Measurements from ENCODE around the gene RNF220.
A peak's percentile ranks its signal among the peaks of the same experiment; 100 is the strongest.

RNF220 gene

GRCh38 chr1:44436401-44437106 lies 31.5 kb downstream of the RNF220 start:
- DNase-seq (ENCODE audit: low spot score): no peak

DNA sequence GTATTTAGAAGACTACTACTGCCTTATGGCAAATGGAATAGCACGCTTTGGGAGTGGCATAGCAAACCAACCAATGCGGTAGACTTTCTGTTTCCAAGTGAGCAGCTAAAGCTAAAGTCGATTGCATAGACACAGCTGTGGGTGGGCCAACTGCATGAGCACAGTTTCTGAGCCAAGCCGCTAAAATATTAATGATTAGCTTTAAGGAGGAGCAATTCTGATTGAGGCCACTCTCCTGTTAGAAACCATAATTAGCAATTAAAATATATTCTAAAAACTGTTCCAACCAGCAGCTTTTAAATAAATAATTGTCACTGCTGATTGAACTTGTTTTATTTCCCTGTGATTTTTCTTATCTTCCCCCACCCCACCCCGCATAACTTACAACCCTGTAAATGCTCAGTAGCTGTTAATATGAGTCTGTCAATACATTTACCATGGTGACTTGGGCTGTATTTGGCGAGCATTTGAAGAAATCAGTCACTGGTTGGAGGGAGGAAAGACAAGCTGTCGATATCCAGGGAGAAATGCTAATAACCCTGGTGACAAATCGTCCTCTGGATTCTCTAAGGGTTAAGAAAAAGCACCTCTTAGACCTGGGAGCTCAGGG lies 32.2 kb downstream of the RNF220 start:
- DNase-seq (ENCODE audit: low spot score): no peak

DNA sequence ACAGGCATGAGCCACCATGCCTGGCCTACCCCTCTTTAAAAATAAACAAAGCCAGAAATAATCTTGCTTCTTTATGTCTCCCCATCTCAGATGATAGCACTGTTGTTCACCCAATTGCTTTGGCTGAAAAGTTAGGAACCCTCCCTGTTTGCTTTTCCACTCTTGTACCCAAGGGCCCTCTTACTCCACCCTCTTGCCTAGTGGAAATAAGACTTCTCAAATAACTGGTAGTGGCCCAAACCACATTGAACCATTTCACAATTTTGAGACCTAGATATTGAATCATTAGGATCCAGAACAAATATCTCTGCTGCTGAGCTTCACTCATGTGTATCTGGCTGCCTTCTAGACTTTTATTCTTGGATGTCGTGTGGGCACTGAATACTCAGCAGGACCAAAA lies 37.7 kb downstream of the RNF220 start:
- no peak for DNase-seq (ENCODE audit: low spot score)

DNA sequence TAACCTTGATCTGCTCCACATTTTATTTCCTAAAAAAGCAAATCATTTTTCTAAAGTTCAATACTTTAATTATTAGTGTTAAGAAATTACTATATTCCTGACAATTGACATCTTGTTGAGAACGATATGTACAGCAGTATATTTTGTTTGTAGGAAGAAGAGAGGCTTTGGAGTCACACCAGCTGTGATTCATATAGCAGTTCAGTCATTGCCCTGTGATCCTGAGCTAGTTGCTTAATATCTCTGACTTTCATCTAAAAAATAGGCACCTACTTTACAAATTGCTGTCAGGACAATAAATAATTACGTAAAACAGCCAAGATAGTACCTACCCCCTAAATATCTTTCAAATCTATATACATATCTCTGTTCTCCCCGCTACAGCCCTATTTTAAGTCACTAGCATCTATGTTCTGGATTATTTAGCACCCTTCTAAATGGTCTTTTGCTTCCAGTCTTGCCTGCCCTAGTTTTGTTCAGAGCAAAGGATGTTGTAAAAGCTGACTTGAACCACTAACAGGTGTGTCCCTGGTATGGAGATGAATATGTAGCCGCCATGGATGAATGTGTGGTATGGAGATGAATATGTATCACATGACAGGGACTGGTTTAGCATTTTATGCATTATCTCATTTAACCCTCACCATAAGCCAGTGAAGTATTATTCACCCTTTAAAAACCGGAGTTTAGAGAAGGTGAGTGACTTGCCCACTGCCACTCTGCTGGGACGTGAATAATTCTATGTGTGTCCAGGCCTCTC lies 42.2 kb downstream of the RNF220 start:
- no peak for DNase-seq (ENCODE audit: low spot score)

DNA sequence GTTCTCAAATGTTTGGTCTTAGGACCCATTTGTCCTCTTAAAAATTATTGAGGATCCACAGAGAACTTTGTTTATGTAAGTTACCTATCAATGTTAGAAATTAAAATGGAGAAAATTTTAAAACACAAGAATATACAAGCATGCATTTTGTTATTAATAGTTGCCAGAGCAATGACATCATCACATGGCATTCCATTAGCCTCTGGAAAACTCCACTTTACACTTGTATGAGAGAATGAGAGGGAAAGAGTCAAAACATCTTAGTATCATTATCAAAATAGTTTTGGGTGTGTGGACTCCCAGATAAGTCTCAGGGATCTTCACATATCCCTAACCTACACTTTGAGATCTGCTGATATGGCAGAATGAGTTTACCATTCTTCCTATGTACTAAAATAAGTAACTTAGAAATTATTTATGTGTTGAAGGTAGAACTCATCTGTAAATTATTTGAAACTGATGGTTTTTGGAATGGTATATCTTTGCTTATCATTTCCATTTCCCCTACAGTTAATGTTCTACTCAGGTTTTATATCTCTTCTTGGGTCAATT lies 48.8 kb downstream of the RNF220 start:
- DNase-seq (ENCODE audit: low spot score): no peak

GRCh38 chr1:44454704-44455103 lies 49.6 kb downstream of the RNF220 start:
- no peak for DNase-seq (ENCODE audit: low spot score)

DNA sequence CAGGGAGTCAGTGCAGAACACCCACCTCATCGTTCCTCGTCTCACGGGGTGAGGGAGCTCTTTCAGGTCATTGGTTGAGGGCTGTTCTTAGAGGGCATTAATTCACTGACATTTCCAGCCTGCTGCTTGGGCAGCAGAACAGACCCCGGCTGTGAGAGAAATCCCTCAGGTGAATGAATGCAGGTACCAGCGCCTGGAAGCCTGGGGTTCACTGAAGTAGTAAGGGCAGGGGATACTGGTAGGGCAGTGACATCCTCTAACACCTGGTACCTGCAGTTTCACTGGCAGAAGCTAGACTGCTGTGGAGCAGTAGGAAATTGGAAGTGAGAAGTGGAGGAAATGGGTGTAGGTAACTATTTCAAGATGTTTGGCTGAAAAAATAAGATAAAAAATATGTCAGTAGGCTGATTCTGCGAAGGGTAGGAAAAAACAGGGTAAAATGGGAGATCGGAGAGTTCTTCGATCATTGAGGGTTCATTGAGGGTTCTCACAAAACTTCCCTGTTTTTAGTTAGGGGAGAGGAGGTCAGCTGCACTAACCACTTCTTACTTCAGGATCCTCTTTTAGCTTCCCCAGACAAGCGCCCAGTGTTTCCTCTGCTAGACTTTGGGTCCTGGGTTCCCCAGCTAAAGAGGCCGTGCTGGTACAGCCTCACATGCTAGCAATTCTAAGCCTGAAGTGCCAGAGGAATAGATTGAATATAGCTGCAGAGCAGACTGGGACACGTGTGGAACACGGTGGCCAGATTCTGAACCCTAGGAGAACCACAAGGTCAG lies 55.2 kb downstream of the RNF220 start:
- DNase-seq (ENCODE audit: low spot score): no peak

- no peak for DNase-seq (ENCODE audit: low spot score)
Observed at GRCh38 chr1:44464361-44464760, 59.3 kb downstream of the RNF220 start.

DNA sequence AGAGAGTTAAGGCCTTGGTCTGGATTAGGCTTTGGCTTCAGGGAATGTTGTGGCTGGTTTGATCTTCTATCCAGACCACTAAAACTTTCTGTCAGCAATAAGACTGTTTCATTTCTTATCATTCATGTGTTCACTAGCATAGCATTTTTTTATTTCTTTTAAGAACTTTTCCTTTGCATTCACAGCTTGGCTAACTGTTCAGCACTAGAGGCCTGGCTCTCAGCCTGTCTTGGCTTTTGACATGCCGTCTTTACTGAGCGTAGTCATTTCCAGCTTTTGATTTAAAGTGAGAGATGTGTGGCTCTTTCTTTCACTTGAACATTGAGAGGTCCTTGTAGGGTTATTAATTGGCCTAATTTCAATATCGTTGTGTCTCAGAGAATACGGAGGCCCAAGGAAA lies 62.5 kb downstream of the RNF220 start:
- no peak for DNase-seq (ENCODE audit: low spot score)

- no peak for DNase-seq (ENCODE audit: low spot score)
Observed at GRCh38 chr1:44471911-44472453, 66.9 kb downstream of the RNF220 start.

GRCh38 chr1:44472620-44473525 lies 67.8 kb downstream of the RNF220 start:
- no peak for DNase-seq (ENCODE audit: low spot score)

DNA sequence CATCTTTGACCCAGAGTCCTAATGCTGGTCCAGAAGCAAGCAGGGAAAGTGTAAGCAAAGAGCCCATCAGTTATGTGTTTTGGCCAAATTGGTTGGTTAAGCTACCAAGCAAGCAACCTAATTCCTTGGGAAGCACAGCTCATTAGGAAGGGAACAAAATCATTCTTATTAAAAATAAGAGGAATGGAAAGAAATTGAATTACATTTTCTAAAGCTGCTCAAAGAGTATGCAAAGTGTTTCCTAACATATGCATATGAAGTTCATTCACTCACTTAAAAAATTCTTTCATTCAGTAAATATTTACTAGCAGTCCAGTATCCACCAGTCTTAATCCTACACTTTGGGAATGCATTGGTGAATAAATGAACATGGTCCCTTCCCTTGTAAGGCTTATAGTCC lies 71.8 kb downstream of the RNF220 start:
- DNase-seq (ENCODE audit: low spot score): no peak

GRCh38 chr1:44481701-44482100 lies 76.6 kb downstream of the RNF220 start:
- no peak for DNase-seq (ENCODE audit: low spot score)

GRCh38 chr1:44483089-44483874 lies 78.2 kb downstream of the RNF220 start:
- DNase-seq (ENCODE audit: low spot score): no peak

DNA sequence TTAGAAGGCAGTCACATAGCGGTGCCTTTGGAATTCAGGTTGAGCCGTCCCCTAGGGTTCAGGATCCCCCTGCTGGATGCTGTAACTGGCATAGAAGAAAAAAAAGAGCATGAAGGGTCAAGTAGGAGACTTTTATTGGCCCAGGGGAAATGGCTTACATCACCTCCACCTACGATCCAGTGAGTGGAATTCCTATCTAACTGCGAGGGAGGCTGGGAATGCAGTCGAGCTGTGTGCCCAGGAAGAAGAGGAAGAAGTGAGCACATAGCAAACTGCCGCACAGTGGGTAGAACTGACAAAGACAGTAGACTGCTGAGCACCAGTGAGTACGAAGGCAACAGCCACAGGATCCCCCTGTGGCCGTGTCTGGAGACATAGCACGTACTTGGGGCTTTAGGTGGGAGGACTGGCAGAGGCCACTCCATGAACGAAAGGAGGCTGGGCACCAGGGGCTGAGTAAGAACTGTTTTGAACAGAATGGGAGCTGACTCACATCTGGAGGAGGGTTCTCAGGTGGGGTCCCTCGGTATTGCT lies 79.2 kb downstream of the RNF220 start:
- DNase-seq (ENCODE audit: low spot score): no peak

GRCh38 chr1:44485229-44485933 lies 80.3 kb downstream of the RNF220 start:
- DNase-seq (ENCODE audit: low spot score): peak; percentile 63

- DNase-seq (ENCODE audit: low spot score): no peak
Observed at GRCh38 chr1:44485934-44486460, 80.9 kb downstream of the RNF220 start.

GRCh38 chr1:44489481-44489880 lies 84.4 kb downstream of the RNF220 start:
- DNase-seq (ENCODE audit: low spot score): peak; percentile 14

Measured in hepatic stellate cell (primary cell).